Suprapubic skin (tissue), 4 donors: Measurements from ENCODE around the gene NRTN. TPM values are rescaled to one million over a fixed set of nuclear protein-coding genes. Genes with fewer than 3 reads are reported as not detected.

ENCODE experiments used
- DNase-seq, 2 donors: peaks; one replicate each; pipeline ENCODE4 v3.0.0-alpha.2; 2019; ENCODE audit warnings: low spot score in 2 of 2
- H3K27ac ChIP-seq: fragments of 200-600 bp; sonication (generic); one replicate; pipeline ENCODE4 v1.5.1; 2019
- H3K27me3 ChIP-seq: fragments of 200-600 bp; sonication (generic); one replicate; pipeline ENCODE4 v1.5.1; 2019
- H3K36me3 ChIP-seq: fragments of 200-600 bp; sonication (generic); one replicate; pipeline ENCODE4 v1.5.1; 2019
- H3K4me1 ChIP-seq: fragments of 200-600 bp; sonication (generic); one replicate; pipeline ENCODE4 v1.5.1; 2019
- H3K4me3 ChIP-seq: fragments of 200-600 bp; sonication (generic); one replicate; pipeline ENCODE4 v1.5.1; 2019; ENCODE audit warnings: mild to moderate bottlenecking
- H3K9me3 ChIP-seq: fragments of 200-600 bp; sonication (generic); one replicate; pipeline ENCODE4 v1.5.1; 2019
- CTCF ChIP-seq, 2 donors: fragments of 200-600 bp in 1 of 2; fragments of 450-650 bp in 1 of 2; sonication (generic) in 1 of 2; IDR thresholded peaks; one replicate each; pipeline ENCODE4 v1.5.1; 2016 to 2019; ENCODE audit warnings: antibody characterized with exemption in 2 of 2, mild to moderate bottlenecking in 1 of 2, moderate library complexity in 1 of 2
- EP300 ChIP-seq: sonication (generic); formaldehyde crosslinking; IDR thresholded peaks from one replicate; pipeline ENCODE4 v1.6.1; 2017; ENCODE audit warnings: antibody characterized with exemption
- POLR2A ChIP-seq, 2 donors: fragments of 450-650 bp; IDR thresholded peaks; one replicate each; pipeline ENCODE4 v1.6.1; 2017; ENCODE audit warnings: antibody characterized with exemption in 2 of 2, mild to moderate bottlenecking in 2 of 2, moderate library complexity in 2 of 2
- POLR2AphosphoS5 ChIP-seq, 3 donors: sonication (generic); formaldehyde crosslinking; IDR thresholded peaks; one replicate each; pipeline ENCODE4 v1.6.1; 2017; ENCODE audit warnings: antibody characterized with exemption in 3 of 3
- WGBS: methylation state at CpG from one replicate; pipeline ENCODE4 v1.1.5; 2018; 5-methylcytosine and 5-hydroxymethylcytosine counted together
- total RNA-seq, 4 donors: library from RNA; depleted of rRNA; stranded (reverse); fragments of >200 nt; gene quantifications; one replicate each; pipeline ENCODE4 v1.1.0, GENCODE V29; 2016

Gene NRTN
- total RNA-seq, 4 donors from 2014 or later: 3.7 to 9.1 (median 6.6) TPM

- Histone ChIP-seq H3K4me3 (no peak overlapping the region), H3K4me1 (no peaks in the 10 kb centered on the region), H3K36me3 (no peaks in the 10 kb centered on the region), H3K9me3 (no peaks in the 10 kb centered on the region), H3K27ac (no peak overlapping the region), H3K27me3 (peaks cover 5% of the 10 kb centered on the region)
- TF ChIP-seq EP300 (no peak), POLR2A (IDR thresholded peaks at IDR 0.05) (no peak), CTCF (IDR thresholded peaks at IDR 0.05) (no peak)
- no peak for DNase-seq
- WGBS: 90% methylated on average over 18 of the region's 18 CpGs
These were observed 52.6 kb downstream of the NRTN start for GRCh38 chr19:5857203-5858081.

- Histone ChIP-seq H3K4me1 (no peaks in the 10 kb centered on the region), H3K27ac (no peak overlapping the region), H3K9me3 (no peaks in the 10 kb centered on the region), H3K27me3 (peaks cover 5% of the 10 kb centered on the region), H3K4me3 (no peak overlapping the region), H3K36me3 (no peaks in the 10 kb centered on the region)
- DNase-seq: no peak
- 56% methylated on average over 8 of the region's 11 CpGs for WGBS
- no peak for TF ChIP-seq POLR2AphosphoS5 (IDR thresholded peaks at IDR 0.05)
- TF ChIP-seq CTCF (IDR thresholded peaks at IDR 0.05): no peak
- no peak for TF ChIP-seq EP300
- no peak for TF ChIP-seq POLR2A (IDR thresholded peaks at IDR 0.05)
These were observed 58.3 kb downstream of the NRTN start for GRCh38 chr19:5863030-5863665.

- TF ChIP-seq CTCF (IDR thresholded peaks at IDR 0.05) (no peak), POLR2A (IDR thresholded peaks at IDR 0.05) (no peak), POLR2AphosphoS5 (IDR thresholded peaks at IDR 0.05) (no peak), EP300 (no peak)
- no peak for DNase-seq
- 71% methylated on average over 9 of the region's 9 CpGs for WGBS
These were observed 59.3 kb downstream of the NRTN start for GRCh38 chr19:5864013-5864720.

GRCh38 chr19:5864725-5865486 is 60.0 kb downstream of the NRTN start:
- Histone ChIP-seq H3K4me3 (no peak overlapping the region), H3K9me3 (no peaks in the 10 kb centered on the region), H3K27me3 (peaks cover 5% of the 10 kb centered on the region), H3K27ac (no peak overlapping the region), H3K4me1 (no peaks in the 10 kb centered on the region), H3K36me3 (no peaks in the 10 kb centered on the region)
- DNase-seq: no peak
- TF ChIP-seq POLR2AphosphoS5 (IDR thresholded peaks at IDR 0.05) (no peak), EP300 (no peak), CTCF (IDR thresholded peaks at IDR 0.05) (peak in 1 of 2 donors; percentile 9), POLR2A (IDR thresholded peaks at IDR 0.05) (no peak)
- WGBS: 86% methylated on average over 14 of the region's 14 CpGs

More at GRCh38 chr19:5864013-5864720, 59.3 kb downstream of the NRTN start:
- Histone ChIP-seq H3K4me3 (no peak overlapping the region), H3K27me3 (peaks cover 5% of the 10 kb centered on the region), H3K27ac (no peak overlapping the region), H3K9me3 (no peaks in the 10 kb centered on the region), H3K4me1 (no peaks in the 10 kb centered on the region), H3K36me3 (no peaks in the 10 kb centered on the region)
